Stimulated activated CD8-positive, alpha-beta memory T cell treated with anti-CD3 and anti-CD28 coated beads, Interleukin-7, amount 100 ng/mL, for 48 hours (primary cell): ENCODE results near the gene ZNF385C.
"Not testable (repeated sequence)": the region's sequence is repeated elsewhere in the genome, so short reads cannot be mapped to it uniquely, and the experiment has no call there.

Experiments used
- DNase-seq, 2 donors: peaks; one replicate each; pipeline ENCODE4 v3.0.0-alpha.2; 2020; ENCODE audit warnings: low read depth in 1 of 2; ENCODE audit errors: extremely low read depth in 1 of 2

ZNF385C gene

DNA sequence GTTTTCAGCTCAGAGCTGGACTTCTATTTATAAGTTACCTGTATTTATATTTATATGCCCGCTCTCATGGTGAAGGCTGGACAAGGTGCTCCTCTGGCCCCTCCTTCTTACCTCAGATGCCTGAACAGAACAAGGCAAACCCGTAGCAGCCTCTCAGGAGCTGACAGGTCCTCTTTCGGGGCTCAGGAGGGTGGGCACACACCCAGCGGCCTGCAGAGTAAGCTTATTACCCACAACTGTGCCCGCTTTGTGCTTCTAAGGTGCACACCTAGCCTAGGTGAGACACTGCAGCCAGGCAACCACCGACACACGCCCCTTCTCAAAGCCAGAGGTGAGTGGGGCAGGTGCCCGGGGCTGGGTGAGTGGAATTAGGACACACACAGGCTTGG lies 73.1 kb downstream of the ZNF385C start:
- no peak for DNase-seq

DNA sequence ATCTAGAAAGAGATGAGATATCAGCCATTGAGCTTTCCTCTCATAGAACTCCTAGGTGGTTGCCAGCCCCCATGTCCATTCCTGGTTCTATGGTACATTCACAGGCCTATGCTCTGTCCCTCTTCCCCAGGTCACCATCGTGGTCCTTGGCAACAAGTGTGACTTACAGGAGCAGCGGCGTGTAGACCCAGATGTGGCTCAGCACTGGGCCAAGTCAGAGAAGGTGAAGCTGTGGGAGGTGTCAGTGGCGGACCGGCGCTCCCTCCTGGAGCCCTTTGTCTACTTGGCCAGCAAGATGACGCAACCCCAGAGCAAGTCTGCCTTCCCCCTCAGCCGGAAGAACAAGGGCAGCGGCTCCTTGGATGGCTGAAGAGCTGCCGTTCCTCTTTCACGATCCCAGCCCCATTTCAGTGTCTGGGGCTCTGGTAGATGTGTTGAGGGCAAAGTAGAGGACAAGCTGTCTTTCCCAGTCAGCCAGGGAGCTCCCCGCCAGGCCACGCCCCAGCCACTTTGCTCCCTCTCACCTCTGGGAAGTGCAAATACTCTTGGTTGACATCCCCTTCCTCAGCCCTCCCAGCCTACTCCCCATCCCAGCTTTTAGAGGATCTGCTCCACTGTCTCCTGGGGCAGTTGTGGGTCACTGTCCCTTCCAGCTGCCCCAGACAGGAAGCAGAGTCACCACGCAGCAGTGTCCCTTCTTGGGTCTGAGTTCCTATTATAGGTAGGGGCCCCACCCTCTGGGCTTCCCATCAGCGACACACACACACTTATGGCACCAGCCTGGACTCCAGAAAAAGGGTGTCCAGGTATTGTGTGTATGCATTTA lies 74.5 kb downstream of the ZNF385C start:
- no peak for DNase-seq

DNA sequence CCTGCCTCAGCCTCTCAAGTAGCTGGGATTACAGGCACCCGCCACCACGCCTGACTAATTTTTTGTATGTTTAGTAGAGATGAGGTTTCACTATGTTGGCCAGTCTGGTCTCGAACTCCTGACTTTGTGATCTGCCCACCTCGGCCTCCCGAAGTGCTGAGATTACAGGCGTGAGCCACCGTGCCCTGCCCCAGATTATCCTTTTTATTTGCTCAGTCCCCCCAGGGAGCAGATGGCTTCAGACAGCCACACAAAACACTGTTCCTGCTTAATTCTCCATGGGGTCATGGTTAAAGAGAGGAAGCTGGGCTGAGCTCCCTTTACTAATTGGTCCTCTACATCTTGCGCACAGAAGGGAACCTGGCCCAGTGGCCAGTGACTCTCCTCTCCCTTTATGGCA lies 77.4 kb downstream of the ZNF385C start:
- not testable (repeated sequence) for DNase-seq

DNA sequence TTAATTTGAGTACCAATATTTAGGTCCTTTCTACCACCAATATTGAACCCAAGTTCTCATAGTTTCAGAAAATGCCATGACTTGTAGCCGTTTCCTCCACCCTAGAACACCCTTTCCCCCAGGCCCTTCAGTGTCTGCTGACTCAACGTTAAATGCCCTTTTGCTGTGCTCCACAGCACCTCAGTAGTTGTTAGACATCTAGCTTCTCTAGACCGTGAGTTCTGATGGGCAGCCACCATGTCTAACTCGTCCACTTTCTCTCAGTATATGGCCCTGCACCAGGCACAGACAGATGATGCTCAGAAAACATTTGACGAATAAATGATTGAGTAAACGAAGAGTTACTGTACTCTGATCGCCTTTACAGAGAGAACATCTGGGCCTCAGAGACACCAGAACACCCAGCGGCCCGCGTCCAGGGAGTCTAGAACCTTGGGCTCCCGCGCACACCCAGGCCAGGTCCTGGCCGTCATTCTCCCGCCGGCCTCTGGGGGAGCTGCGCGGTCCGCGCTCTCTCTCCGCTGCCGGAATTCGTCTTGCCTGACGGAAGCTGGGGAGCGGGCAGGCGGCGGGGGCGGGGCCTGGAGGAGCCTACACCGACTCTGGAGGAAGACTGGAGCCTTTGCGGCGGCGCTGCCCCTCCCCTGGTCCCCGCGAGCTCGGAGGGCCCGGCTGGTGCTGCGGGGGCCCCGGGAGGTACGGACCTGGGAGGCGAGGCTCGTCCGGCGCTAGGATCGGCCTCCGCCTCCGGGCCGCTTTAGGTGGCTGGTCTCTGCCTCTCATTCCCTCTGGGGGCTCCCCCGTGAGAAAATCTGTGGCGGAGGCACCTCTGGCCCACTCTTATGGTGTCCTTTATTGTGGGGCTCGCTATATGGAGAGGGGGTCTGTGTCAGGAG lies 78.5 kb downstream of the ZNF385C start, which contains the start of gene NKIRAS2:
Gene NKIRAS2, plus strand, starts transcription at position 582 of the 896 bp plus-strand sequence. CDS start 1,488 bp downstream, outside the sequence.
- DNase-seq = peak; percentile 92 to 95

DNA sequence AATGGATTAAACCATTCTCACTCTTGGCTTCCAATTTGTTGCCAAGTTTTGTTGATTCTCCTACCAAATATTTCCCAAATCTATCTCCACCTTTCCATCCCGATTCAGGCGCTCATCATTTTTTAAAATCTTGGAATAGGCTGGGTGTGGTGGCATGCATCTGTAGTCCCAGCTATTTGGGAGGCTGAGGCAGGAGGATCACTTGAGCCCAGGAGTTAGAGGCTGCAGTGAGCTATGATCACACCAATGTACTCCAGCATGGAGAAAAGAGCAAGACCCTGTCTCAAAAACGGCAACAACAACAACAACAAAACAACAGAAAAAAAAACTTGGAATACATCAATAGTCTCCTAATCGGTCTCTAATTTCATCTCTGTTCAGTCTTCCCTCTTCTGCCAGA lies 79.3 kb downstream of the ZNF385C start:
- DNase-seq = no peak

DNA sequence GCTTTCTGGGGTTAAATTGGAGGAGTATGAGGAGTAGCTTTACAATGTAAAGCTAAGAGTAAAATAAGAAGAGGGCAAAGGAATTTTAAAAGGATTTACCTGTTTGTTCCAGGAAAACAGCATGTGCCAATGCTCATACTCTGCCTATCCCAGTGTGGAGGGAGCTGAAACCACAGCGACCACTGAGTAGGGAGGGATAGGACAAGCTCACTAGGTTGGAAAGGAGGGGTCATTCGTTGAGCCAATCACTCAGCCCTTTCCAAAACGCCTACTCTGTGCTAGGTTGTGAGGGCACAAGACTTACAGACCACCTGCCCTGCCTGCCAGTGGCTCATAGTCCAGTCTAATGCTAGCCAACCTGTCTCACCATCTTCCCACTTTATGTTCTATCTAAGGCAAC lies 79.9 kb downstream of the ZNF385C start:
- DNase-seq = no peak

DNA sequence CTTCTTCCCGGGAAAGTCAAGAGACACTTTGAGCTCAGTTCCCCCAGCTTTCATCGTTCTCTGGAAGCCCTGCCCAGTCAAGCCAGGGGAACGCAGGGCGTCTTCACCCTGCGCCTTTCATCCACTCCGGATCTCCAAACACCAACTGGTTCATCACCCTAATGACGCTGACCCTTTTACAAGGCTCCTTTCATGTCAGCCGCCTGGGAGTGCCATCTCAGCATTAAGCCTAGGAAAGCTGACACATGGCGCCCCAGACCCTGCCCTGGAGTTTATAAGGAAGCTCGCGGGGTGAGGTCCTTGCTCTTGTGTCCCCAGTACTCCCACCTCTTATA lies 80.4 kb downstream of the ZNF385C start:
- DNase-seq = no peak

DNA sequence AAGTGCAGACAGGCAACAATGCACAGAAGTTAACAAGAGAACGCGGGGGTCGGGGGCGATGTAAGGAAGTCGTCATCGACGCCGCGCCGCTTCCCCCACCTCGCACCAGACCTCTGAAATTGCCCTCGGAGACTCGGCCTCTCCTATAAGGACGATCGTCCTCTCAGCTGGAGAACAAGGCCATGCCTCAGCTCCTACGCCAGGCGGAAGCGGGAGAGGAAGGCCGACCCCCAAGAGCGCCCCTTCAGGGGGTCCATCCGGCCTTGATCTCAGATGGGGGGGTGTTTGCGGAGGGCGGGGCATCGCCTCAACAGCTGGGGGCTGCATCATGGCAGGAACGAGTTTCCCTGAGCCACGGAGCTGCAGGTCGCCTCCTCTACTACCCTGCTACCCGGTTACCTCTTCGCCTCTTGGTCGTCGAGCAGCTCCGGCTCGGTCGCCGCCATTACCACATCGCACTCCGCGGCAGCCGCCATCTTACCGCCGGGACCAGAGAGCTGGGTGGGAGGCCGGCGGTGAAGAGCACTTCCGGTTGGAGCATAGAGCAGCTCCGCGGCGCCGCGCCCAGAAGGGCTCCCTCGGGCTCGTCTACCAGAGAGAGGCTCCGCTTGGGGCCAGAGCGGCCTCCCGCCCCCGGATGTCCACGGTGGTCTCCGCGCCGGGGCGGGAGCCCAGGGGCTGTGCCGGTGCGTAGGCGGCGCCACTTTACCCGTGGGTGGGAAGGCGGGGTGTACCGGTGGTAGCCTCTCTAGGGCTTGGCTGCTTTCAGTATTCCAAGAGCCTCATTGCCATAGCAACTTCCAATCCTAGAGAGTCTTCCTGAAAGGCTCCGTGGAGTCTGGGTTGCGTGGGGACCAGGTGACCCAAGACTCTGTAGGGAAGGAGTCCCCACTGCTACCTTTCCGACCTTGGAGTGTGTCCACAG lies 81.1 kb downstream of the ZNF385C start, which contains the start of gene DNAJC7:
Gene DNAJC7, minus strand, starts transcription at position 499 of the 925 bp plus-strand sequence. Its CDS starts 23 bp downstream, at position 476.
- peak; percentile 85 to 87 for DNase-seq

DNA sequence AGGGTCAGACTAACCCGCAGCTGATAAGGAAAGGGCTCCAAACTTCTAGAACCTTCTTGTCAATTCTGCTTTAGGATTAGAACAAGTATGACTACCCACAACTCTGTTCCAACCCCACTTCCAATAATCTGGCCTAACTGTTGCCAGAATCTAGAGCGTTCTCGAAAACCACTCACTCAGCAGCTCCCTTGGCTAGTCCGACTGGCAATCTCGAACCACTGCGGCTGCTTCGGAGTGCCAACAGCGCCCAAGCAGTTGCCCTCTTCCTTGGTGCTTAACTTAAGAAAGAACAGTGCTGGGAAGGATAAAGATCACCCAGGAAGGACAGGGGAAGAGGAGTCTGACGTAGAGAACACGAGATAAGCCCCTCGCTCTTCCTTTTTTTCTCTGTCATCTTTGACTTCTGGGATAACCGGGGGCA lies 81.9 kb downstream of the ZNF385C start:
- DNase-seq = no peak

DNA sequence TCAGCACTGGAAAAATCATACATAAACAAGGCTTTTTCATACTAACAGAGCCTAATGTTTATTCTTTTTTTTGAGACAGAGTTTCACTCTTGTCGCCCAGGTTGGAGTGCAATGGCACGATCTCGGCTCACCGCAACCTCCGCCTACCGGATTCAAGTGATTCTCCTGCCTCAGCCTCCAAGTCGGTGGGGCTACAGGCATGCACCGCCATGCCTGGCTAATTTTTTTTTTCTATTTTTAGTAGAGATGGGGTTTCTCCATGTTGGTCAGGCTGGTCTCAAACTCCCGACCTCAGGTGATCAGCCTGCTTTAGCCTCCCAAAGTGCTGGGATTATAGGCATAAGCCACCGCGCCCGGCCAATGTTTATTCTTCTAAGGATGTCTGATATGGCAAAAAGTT lies 84.5 kb downstream of the ZNF385C start:
- not testable (repeated sequence) for DNase-seq

DNA sequence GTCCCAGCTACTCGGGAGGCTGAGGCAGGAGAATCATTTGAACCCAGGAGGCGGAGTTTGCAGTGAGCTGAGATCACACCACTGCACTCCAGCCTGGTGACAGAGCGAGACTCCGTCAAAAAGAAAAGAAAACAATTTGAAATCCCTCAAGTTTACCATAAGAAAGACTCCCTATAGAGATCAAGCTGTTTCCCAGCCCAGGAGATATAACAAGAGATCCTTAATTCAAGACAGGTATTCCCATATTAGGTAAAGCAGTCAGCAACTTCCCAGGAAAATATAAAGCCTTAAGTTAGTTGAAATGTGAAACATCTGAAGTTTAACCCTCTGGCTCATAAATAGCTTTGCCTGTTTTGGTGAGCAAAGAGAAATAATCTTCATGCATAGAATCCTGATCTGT lies 85.9 kb downstream of the ZNF385C start:
- DNase-seq = not testable (repeated sequence)

DNA sequence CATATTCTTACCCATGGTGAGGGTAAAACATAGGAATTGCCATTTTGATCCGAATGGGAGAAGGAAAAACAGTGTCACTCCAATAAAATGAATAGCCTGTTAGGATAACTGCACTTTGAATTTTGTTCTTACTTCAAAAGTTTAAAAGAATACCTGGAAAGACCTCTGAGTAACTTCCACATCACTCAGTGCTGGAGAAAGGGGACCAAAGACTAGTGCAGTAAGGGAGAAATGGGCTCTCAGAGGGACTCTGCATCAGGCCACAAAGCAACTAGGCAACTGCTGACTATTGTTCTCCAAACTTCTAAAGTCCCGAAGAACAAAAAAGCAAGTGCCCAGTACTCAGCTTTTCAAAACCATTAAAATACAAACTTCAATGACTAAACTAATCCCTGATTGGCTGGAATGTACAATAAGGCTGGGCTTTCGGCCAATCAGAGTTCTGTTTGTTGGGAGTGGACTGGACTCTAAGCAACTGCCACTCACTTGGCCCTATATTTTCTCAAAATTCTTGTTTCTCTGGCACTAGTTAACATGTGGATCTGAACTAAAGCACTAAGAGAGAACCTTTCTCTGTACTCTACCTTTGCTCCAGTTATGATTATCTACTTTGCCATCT lies 87.3 kb downstream of the ZNF385C start:
- DNase-seq = no peak

DNA sequence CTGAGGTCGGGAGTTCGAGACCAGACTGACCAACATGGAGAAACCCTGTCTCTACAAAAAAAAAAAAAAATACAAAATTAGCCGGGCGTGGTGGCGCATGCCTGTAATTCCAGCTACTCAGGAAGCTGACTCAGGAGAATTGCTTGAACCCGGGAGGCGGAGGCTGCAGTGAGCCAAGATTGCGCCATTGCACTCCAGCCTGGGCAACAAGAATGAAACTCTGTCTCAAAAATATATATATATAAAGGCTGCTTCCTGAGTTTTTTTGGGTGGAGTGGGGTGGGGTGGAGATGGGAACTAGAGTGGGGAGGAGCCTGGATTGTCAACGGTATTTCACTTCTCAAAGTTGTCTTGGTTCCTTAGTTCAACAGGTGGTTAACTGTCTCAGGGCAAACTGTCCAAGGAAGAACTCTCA lies 88.0 kb downstream of the ZNF385C start:
- not testable (repeated sequence) for DNase-seq

DNA sequence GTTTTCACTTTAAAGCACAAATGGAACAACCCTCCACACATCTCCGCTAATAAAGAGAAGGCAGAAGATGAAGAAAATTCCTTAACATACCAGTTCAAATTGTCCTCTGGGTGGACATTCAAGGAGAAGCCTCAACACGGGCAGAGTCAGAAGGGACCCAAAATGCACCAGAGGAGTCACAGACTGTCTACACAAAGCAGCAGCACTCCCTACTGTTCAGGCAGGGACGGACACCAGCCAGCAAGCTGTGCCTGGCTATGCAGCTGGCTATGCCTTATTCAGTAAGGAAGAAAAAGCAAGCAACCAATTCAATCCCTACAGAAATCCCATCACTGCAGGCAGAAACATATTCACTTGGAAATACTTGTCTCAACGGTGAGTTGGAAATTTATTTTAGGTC lies 89.1 kb downstream of the ZNF385C start:
- no peak for DNase-seq

DNA sequence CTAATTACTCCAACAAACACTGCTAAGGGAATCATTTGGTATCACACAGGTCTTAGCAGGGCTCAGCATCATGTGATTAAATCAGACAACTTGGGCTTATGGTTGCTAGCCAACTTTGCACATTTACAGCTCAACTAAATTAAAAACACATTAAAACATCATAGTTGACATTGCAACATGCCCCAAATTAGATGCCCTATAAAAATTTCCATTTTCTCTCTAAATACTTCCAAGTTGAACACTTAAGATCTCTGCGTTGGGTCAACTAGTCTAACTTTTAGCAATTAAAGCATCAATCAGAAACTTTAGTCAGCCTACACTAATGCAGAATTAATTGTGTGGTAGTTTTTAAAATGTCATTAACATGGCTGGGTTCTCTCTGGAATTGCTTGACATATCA lies 93.1 kb downstream of the ZNF385C start:
- DNase-seq = no peak

DNA sequence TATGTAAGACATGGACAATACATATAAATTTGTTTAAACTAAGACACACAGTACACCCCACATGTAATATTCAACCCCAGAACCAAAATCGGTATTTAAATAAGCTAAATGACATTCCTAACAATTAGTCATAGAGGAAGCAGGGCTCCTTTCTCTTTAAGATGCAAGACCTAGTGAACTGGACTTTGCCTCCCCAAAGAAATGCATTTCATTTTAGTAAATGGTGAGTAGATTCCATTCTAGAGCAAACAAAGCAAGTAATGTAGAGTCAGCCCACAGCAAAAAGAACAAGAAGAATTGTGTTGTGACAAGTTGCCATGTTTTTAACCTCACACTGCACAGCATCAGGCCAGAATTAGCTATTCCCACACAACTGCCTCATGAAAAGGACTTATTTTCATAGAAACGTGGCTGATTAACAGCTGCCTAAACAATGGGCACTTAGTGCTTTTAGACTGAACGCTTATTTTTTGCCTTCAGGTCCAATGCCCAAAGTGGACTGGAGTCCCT lies 95.4 kb downstream of the ZNF385C start:
- no peak for DNase-seq

DNA sequence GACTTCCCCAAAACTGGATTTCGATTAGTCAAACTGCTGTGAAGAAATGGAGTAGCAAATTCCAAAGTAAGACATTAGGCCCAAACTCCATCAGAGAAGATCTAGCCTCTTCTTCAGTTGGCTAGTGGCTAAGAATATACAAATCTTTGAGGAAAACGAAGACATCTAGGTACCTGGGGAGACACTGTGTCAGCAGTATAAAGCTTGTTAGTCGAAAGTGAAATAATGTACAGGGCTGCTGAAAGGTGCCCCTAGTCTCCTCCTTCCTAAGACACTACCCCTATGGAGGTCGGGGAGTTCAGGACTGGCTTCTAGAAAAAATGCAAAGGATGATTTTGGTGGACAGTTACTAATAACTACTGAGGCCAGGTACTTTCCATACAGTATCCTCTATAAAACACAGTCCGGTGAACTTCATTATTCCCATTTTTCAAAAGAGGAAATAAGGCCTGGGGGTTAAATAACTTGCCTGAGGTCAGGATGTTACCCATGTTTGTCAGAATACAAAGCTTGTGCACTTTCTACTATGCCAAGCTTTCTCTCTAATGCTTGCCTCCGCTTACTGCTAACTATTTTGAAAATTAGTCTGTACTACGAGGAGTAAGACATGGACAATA lies 96.0 kb downstream of the ZNF385C start:
- DNase-seq = no peak

DNA sequence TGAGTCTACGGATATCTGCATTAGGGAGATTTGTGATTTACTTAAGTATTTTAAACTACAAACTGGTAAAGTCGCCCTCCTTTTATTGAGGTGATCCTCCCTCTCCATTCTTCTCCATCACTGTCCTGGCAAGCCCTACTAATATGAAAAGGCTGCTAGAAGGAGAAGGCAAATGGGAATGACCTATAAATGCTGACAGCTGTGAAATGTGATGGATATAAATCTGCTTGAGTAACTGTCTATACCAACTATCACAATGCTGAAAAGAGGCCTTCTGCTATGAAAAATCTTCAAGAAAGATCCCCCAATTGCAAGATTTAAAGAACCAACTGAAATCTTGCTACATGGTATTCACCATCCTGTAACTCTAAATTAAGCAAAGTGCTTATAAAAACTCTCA lies 96.5 kb downstream of the ZNF385C start:
- no peak for DNase-seq

DNA sequence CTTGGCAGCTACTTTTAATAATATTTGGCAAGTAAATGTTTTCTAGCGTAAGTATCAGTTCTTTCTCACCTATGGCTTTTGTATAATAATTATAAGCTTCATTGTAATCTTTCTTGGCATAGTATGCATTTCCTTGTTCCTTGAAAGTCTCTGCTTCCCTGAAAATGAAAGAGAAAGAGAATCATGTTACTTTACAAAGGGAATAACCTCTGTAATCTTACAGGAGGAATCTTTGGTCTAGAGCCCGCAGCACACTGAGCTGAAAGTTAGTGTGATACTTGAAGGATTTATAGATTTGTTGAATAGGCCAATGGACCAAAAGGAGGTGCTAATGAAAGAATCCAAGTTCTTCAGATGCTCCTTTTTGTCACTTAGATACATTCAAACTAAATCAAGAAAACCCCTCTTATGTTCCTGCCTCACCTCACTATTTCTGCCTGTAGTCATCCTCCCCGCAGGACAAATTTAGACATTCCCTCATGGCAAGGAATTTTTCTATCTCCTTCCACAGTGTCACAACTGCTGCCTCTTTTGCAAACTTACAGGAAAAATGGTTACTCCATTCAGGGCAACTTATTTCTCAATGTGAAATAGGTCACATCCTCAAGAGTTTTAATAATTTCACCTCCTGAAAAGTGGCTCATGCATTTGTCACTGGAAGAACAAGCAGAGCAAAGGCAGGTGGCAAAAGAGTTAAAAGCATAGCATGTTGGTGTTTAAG lies 97.7 kb downstream of the ZNF385C start:
- DNase-seq = no peak
